GM23338 (cell line): ENCODE results near the gene ARID4A. TPM values are rescaled to one million over a fixed set of nuclear protein-coding genes. Genes with fewer than 3 reads are reported as not detected.

Experiments
- ATAC-seq: fragments of 200-7000 bp; cut with Tn5 transposase; 3 replicates; pipeline ENCODE4 v1.9.1; 2020
- DNase-seq: peaks from one replicate; pipeline ENCODE4 v3.0.0-alpha.2; 2015; ENCODE audit warnings: low spot score
- H2AFZ ChIP-seq: fragments of 200-600 bp; sonication (generic); 2 replicates; pipeline ENCODE4 v1.8.0; 2016; ENCODE audit warnings: antibody characterized with exemption, mild to moderate bottlenecking, moderate library complexity
- H3F3A ChIP-seq: fragments of 200-600 bp; sonication (generic); replicated peaks from 2 replicates; pipeline ENCODE4 v1.8.0; 2017; ENCODE audit warnings: antibody characterized with exemption, mixed run types, low read depth
- H3K27ac ChIP-seq: fragments of 200-600 bp; sonication (generic); 2 replicates; pipeline ENCODE4 v1.6.1; 2016; ENCODE audit warnings: low read depth
- H3K27me3 ChIP-seq: fragments of 200-600 bp; sonication (generic); 2 replicates; pipeline ENCODE4 v1.8.0; 2016; ENCODE audit warnings: mild to moderate bottlenecking, mixed run types, moderate library complexity; ENCODE audit not compliant: insufficient read depth
- H3K36me3 ChIP-seq: fragments of 200-600 bp; sonication (generic); 2 replicates; pipeline ENCODE4 v1.8.0; 2016; ENCODE audit warnings: mild to moderate bottlenecking; ENCODE audit not compliant: insufficient read depth
- H3K4me1 ChIP-seq: fragments of 200-600 bp; sonication (generic); 2 replicates; pipeline ENCODE4 v1.8.0; 2016; ENCODE audit warnings: mild to moderate bottlenecking, moderate library complexity; ENCODE audit not compliant: insufficient read depth
- H3K4me2 ChIP-seq: fragments of 200-600 bp; sonication (generic); 2 replicates; pipeline ENCODE4 v1.7.1; 2017; ENCODE audit warnings: mixed run types
- H3K4me3 ChIP-seq: fragments of 200-600 bp; sonication (generic); 2 replicates; pipeline ENCODE4 v1.6.1; 2016; ENCODE audit warnings: mixed run types
- H3K79me2 ChIP-seq: fragments of 200-600 bp; sonication (generic); replicated peaks from 2 replicates; pipeline ENCODE4 v1.8.0; 2017; ENCODE audit warnings: mild to moderate bottlenecking; ENCODE audit not compliant: insufficient read depth
- H3K9me2 ChIP-seq: fragments of 200-600 bp; sonication (generic); 2 replicates; pipeline ENCODE4 v1.8.0; 2017; ENCODE audit not compliant: insufficient read depth
- H4K20me1 ChIP-seq: fragments of 200-600 bp; sonication (generic); replicated peaks from 2 replicates; pipeline ENCODE4 v1.8.0; 2017; ENCODE audit warnings: mild to moderate bottlenecking; ENCODE audit not compliant: insufficient read depth
- H3K27ac Mint-ChIP-seq: 2 replicates; pipeline ENCODE4 v1.8.0; 2020; ENCODE audit warnings: inconsistent platforms, mild to moderate bottlenecking, moderate library complexity, mixed read lengths
- H3K27me3 Mint-ChIP-seq: 3 replicates; pipeline ENCODE4 v1.8.0; 2022; ENCODE audit warnings: low read depth, mild to moderate bottlenecking, moderate library complexity, mixed read lengths, inconsistent platforms; ENCODE audit not compliant: insufficient read depth, poor library complexity
- H3K36me3 Mint-ChIP-seq: 3 replicates; pipeline ENCODE4 v1.8.0; 2021; ENCODE audit warnings: low read depth, mild to moderate bottlenecking, inconsistent platforms, moderate library complexity, mixed read lengths
- H3K4me1 Mint-ChIP-seq: 3 replicates; pipeline ENCODE4 v1.8.0; 2020; ENCODE audit warnings: mild to moderate bottlenecking, inconsistent platforms, mixed read lengths
- H3K4me3 Mint-ChIP-seq: 3 replicates; pipeline ENCODE4 v1.8.0; 2021; ENCODE audit warnings: moderate library complexity, mild to moderate bottlenecking, inconsistent platforms, mixed read lengths
- H3K9me3 Mint-ChIP-seq: 3 replicates; pipeline ENCODE4 v1.8.0; 2020; ENCODE audit warnings: moderate library complexity, mild to moderate bottlenecking, inconsistent platforms, mixed read lengths
- EZH2phosphoT487 ChIP-seq: fragments of 200-600 bp; sonication (generic); IDR thresholded peaks from one replicate; pipeline ENCODE4 v1.8.1; 2018; ENCODE audit warnings: antibody characterized with exemption; ENCODE audit not compliant: unreplicated experiment
- POLR2AphosphoS5 ChIP-seq: IDR thresholded peaks from 2 replicates; pipeline ENCODE4 v1.6.1; 2016; ENCODE audit warnings: antibody characterized with exemption, low read depth
- long read RNA-seq: library from polyadenylated mRNA; unstranded; transcript quantifications from one replicate; pipeline ENCODE4 v2.0.0, GENCODE V29; 2020; ENCODE audit not compliant: unreplicated experiment
- polyA plus RNA-seq: library from polyadenylated mRNA; unstranded; fragments of >200 nt; fragmentation: Nextera tagmentation; extraction: Ambion mirVana; gene quantifications from 2 replicates; pipeline ENCODE4 v1.2.1, GENCODE V29; 2016
- total RNA-seq: library from RNA; depleted of rRNA; stranded (reverse); fragments of >200 nt; shearing (Covaris generic); gene quantifications from 2 replicates; pipeline ENCODE4 v1.2.3, GENCODE V29; 2014; rRNA removed
- TF ChIP-seq, protein P1 (sequence below): fragments of 250-450 bp; sonication (Bioruptor Pico); IDR thresholded peaks from 2 replicates; pipeline ENCODE4 v1.5.0; 2020; ENCODE audit warnings: mild to moderate bottlenecking, moderate library complexity

ARID4A gene, protein sequence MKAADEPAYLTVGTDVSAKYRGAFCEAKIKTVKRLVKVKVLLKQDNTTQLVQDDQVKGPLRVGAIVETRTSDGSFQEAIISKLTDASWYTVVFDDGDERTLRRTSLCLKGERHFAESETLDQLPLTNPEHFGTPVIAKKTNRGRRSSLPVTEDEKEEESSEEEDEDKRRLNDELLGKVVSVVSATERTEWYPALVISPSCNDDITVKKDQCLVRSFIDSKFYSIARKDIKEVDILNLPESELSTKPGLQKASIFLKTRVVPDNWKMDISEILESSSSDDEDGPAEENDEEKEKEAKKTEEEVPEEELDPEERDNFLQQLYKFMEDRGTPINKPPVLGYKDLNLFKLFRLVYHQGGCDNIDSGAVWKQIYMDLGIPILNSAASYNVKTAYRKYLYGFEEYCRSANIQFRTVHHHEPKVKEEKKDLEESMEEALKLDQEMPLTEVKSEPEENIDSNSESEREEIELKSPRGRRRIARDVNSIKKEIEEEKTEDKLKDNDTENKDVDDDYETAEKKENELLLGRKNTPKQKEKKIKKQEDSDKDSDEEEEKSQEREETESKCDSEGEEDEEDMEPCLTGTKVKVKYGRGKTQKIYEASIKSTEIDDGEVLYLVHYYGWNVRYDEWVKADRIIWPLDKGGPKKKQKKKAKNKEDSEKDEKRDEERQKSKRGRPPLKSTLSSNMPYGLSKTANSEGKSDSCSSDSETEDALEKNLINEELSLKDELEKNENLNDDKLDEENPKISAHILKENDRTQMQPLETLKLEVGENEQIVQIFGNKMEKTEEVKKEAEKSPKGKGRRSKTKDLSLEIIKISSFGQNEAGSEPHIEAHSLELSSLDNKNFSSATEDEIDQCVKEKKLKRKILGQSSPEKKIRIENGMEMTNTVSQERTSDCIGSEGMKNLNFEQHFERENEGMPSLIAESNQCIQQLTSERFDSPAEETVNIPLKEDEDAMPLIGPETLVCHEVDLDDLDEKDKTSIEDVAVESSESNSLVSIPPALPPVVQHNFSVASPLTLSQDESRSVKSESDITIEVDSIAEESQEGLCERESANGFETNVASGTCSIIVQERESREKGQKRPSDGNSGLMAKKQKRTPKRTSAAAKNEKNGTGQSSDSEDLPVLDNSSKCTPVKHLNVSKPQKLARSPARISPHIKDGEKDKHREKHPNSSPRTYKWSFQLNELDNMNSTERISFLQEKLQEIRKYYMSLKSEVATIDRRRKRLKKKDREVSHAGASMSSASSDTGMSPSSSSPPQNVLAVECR
- 9.1 and 14.1 TPM in 2 replicates for total RNA-seq
- 10.8 and 25.4 TPM in 2 replicates for polyA plus RNA-seq
- long read RNA-seq, partial matches to known transcripts = 17 of 20 reads
- long read RNA-seq, other reads (novel, unspliced or antisense) = 3 of 20 reads

DNA sequence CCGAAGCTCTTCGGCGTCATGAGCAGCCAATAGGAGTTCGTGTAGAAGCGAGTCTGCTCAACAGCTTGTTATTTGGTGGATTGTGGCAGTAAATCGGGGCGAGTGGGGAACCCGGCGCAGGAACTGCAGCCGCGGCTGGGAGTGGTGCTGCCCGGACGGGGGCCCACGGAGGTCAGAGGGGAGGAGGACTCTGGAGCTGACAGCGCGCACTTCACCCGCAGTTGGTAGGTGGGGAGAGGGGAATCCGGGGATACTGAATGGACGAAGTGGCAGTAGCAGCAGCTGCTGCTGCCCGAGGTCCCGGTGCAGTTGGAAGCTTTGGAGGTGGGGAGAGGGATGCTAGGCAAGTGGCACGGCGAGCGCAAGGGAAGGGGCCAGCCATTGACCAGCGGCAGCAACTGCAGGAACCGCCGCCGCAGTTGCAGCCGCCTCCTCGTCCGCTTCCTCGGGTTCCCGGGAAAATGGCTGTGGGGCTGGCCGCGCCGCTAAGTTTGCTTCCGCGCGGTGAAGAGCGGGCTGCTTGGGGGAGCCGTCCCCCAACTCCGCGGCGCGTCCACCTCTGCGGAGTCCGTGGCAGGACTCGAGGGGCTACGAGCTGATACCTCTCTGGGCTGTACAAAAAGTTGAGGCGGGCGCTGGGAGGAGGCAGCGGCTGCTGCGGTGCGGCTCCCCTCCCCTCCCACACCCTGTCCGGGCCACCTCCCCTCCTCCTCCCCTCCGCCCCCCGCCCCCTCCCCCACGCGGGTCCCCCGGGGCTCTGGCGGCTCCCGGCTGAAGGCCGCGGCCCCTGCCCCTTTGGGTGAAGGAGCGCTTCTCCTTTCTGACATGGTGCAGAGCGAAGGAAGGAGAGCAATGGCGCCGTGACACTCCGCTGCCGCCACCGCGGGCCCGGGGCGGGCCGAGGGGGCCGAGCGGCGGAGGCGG is at the start of gene ARID4A:
ARID4A (plus strand) TSS at position 79 of the 924 bp plus-strand sequence. CDS start 1,300 bp downstream, outside the sequence.
- H3K79me2 ChIP-seq = peaks cover 52% of the 10 kb centered on the region
- H3K36me3 ChIP-seq = peaks cover 4% of the 10 kb centered on the region; the same call in 1 of the 2 replicates
- Mint-ChIP-seq H3K9me3 (no peaks in the 10 kb centered on the region), H3K36me3 (peaks cover 36% of the 10 kb centered on the region), H3K27ac (no peak within 1 kb of the TSS), H3K4me1 (peaks cover 6% of the 10 kb centered on the region; the same call in 2 of the 3 replicates), H3K27me3 (no peaks in the 10 kb centered on the region), H3K4me3 (peak within 1 kb of the TSS; percentile 89; the same call in 1 of the 3 replicates)
- no peaks in the 10 kb centered on the region for H3K27me3 ChIP-seq
- ATAC-seq (peak; percentile 28), DNase-seq (peak; percentile 36)
- H3K4me2 ChIP-seq = peak within 1 kb of the TSS; percentile 92
- H3F3A ChIP-seq = 0 out of 2 replicates have a peak, but pooled peaks cover 5% of the 10 kb centered on the region
- peaks cover 7% of the 10 kb centered on the region for H4K20me1 ChIP-seq
- 0 out of 2 replicates have a peak within 1 kb of the TSS, but pooled peaks have one; percentile 19 for H2AFZ ChIP-seq
- TF ChIP-seq EZH2phosphoT487 = no peak
- TF ChIP-seq, protein P1, sequence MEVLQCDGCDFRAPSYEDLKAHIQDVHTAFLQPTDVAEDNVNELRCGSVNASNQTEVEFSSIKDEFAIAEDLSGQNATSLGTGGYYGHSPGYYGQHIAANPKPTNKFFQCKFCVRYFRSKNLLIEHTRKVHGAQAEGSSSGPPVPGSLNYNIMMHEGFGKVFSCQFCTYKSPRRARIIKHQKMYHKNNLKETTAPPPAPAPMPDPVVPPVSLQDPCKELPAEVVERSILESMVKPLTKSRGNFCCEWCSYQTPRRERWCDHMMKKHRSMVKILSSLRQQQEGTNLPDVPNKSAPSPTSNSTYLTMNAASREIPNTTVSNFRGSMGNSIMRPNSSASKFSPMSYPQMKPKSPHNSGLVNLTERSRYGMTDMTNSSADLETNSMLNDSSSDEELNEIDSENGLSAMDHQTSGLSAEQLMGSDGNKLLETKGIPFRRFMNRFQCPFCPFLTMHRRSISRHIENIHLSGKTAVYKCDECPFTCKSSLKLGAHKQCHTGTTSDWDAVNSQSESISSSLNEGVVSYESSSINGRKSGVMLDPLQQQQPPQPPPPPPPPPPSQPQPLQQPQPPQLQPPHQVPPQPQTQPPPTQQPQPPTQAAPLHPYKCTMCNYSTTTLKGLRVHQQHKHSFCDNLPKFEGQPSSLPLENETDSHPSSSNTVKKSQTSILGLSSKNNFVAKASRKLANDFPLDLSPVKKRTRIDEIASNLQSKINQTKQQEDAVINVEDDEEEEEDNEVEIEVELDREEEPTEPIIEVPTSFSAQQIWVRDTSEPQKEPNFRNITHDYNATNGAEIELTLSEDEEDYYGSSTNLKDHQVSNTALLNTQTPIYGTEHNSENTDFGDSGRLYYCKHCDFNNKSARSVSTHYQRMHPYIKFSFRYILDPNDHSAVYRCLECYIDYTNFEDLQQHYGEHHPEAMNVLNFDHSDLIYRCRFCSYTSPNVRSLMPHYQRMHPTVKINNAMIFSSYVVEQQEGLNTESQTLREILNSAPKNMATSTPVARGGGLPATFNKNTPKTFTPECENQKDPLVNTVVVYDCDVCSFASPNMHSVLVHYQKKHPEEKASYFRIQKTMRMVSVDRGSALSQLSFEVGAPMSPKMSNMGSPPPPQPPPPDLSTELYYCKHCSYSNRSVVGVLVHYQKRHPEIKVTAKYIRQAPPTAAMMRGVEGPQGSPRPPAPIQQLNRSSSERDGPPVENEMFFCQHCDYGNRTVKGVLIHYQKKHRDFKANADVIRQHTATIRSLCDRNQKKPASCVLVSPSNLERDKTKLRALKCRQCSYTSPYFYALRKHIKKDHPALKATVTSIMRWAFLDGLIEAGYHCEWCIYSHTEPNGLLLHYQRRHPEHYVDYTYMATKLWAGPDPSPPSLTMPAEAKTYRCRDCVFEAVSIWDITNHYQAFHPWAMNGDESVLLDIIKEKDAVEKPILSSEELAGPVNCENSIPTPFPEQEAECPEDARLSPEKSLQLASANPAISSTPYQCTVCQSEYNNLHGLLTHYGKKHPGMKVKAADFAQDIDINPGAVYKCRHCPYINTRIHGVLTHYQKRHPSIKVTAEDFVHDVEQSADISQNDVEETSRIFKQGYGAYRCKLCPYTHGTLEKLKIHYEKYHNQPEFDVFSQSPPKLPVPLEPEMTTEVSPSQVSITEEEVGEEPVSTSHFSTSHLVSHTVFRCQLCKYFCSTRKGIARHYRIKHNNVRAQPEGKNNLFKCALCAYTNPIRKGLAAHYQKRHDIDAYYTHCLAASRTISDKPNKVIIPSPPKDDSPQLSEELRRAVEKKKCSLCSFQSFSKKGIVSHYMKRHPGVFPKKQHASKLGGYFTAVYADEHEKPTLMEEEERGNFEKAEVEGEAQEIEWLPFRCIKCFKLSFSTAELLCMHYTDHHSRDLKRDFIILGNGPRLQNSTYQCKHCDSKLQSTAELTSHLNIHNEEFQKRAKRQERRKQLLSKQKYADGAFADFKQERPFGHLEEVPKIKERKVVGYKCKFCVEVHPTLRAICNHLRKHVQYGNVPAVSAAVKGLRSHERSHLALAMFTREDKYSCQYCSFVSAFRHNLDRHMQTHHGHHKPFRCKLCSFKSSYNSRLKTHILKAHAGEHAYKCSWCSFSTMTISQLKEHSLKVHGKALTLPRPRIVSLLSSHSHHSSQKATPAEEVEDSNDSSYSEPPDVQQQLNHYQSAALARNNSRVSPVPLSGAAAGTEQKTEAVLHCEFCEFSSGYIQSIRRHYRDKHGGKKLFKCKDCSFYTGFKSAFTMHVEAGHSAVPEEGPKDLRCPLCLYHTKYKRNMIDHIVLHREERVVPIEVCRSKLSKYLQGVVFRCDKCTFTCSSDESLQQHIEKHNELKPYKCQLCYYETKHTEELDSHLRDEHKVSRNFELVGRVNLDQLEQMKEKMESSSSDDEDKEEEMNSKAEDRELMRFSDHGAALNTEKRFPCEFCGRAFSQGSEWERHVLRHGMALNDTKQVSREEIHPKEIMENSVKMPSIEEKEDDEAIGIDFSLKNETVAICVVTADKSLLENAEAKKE (CRISPR knock-in tag) = no peak
- peak; percentile 53; the same call in 1 of the 2 replicates for TF ChIP-seq POLR2AphosphoS5
- H3K27ac ChIP-seq = peak within 1 kb of the TSS; percentile 90
- H3K4me3 ChIP-seq = peak within 1 kb of the TSS; percentile 84
- peaks cover 13% of the 10 kb centered on the region for H3K4me1 ChIP-seq
- no peaks in the 10 kb centered on the region for H3K9me2 ChIP-seq
